Esophagus muscularis mucosa (tissue), 3 donors: ENCODE measurements around the gene DBH.

Experiments
- CTCF ChIP-seq, 3 experiments: fragments of 200-600 bp in 2 of 3; fragments of 450-650 bp in 1 of 3; sonication (generic) in 2 of 3; IDR thresholded peaks; one replicate each; pipeline ENCODE4 v1.5.1; 2017 to 2019; ENCODE audit warnings: antibody characterized with exemption in 3 of 3, mild to moderate bottlenecking in 2 of 3, moderate library complexity in 1 of 3
- POLR2A ChIP-seq: fragments of 450-650 bp; IDR thresholded peaks from one replicate; pipeline ENCODE4 v1.6.1; 2017; ENCODE audit warnings: antibody characterized with exemption, moderate library complexity, mild to moderate bottlenecking, low read depth
- POLR2AphosphoS5 ChIP-seq, 2 donors: sonication (generic); formaldehyde crosslinking; IDR thresholded peaks; one replicate each; pipeline ENCODE4 v1.6.1; 2017; ENCODE audit warnings: antibody characterized with exemption in 2 of 2

GRCh38 chr9:133609311-133610098, 26.7 kb upstream of the DBH start, which contains the start of gene FAM163B:
- TF ChIP-seq CTCF (IDR thresholded peaks at IDR 0.05) (no peak), POLR2AphosphoS5 (IDR thresholded peaks at IDR 0.05) (no peak), POLR2A (no peak)
